HCT116 (cell line): ENCODE data around the gene AKR7A3. TPM values are rescaled to one million over a fixed set of nuclear protein-coding genes. Genes with fewer than 3 reads are reported as not detected.

Source experiments
- ATAC-seq: fragments of 200-7000 bp; cut with Tn5 transposase; 2 replicates; pipeline ENCODE4 v1.9.1; 2020; ENCODE audit warnings: mild to moderate bottlenecking, moderate library complexity
- BruUV-seq: library from RNA; stranded (reverse); fragments of 400-500 nt; replicated peaks from 2 replicates; lab custom pipeline; 2021; lab: Mats Ljungman, UMichigan
- CTCF ChIA-PET: fragments of 300-600 bp; sonication (Branson Sonifier 250); formaldehyde crosslinking; loops from one replicate; lab custom pipeline; 2021; ENCODE audit warnings: antibody characterized with exemption; lab: Charles Lee
- POLR2A ChIA-PET: fragments of 300-600, 350-600 bp; sonication (Branson Sonifier 250); formaldehyde crosslinking; loops from one replicate; lab custom pipeline; 2021; ENCODE audit warnings: antibody characterized with exemption; lab: Charles Lee
- RAD21 ChIA-PET, 2 experiments: fragments of 300-600 bp; sonication (Branson Sonifier 250); formaldehyde crosslinking; loops; one replicate each; lab custom pipeline; 2023; ENCODE audit warnings: low total read pairs in 2 of 2; ENCODE audit not compliant: uncharacterized antibody in 2 of 2, unreplicated experiment in 2 of 2, low non-redundant PET in 1 of 2; lab: Charles Lee
- DNase-seq: peaks from one replicate; pipeline ENCODE4 v3.0.0-alpha.2; 2010; ENCODE audit warnings: low read depth, low spot score
- H2AFZ ChIP-seq: fragments of 200-600 bp; shearing (Covaris generic), sonication (generic); 2 replicates; pipeline ENCODE4 v1.6.1; 2017; ENCODE audit warnings: low read depth, mixed run types, mixed read lengths, antibody characterized with exemption, low read length; ENCODE audit not compliant: poor library complexity, severe bottlenecking
- H3K27ac ChIP-seq: 2 replicates; pipeline ENCODE4 v1.5.1; 2012; ENCODE audit warnings: low read depth, low read length
- H3K27me3 ChIP-seq: fragments of 200-600 bp; sonication (generic); 2 replicates; pipeline ENCODE4 v1.6.1; 2016; ENCODE audit warnings: mixed run types, low read length, mixed read lengths; ENCODE audit not compliant: insufficient read depth
- H3K36me3 ChIP-seq, 2 experiments: fragments of 200-500 bp in 1 of 2; fragments of 200-600 bp in 1 of 2; sonication (Bioruptor generic) in 1 of 2; sonication (generic) in 1 of 2; 2 replicates each; pipeline versions ENCODE4 v1.5.1 to v1.6.1; 2014 to 2016; ENCODE audit warnings: low read length in 2 of 2, inconsistent platforms in 1 of 2, mixed read lengths in 1 of 2, mixed run types in 1 of 2; ENCODE audit not compliant: insufficient read depth in 2 of 2, control insufficient read depth in 1 of 2
- H3K4me1 ChIP-seq, 2 experiments: fragments of 200-600 bp in 1 of 2; sonication (generic) in 1 of 2; 2 replicates each; pipeline versions ENCODE4 v1.5.1 to v1.6.1; 2012 to 2017; ENCODE audit warnings: low read length in 2 of 2, inconsistent platforms in 1 of 2, mild to moderate bottlenecking in 1 of 2, mixed read lengths in 1 of 2, mixed run types in 1 of 2, moderate library complexity in 1 of 2; ENCODE audit not compliant: insufficient read depth in 2 of 2, control insufficient read depth in 1 of 2
- H3K4me2 ChIP-seq: fragments of 200-600 bp; sonication (generic); 2 replicates; pipeline ENCODE4 v1.6.1; 2017; ENCODE audit warnings: mixed run types, low read length, mixed read lengths
- H3K4me3 ChIP-seq, 2 experiments: fragments of 200-600 bp in 1 of 2; sonication (generic) in 1 of 2; replicated peaks in 1 of 2; 2 replicates each; pipeline ENCODE4 v1.5.1; 2011 to 2016; ENCODE audit warnings: low read length in 2 of 2, control low read depth in 1 of 2, low read depth in 1 of 2, mild to moderate bottlenecking in 1 of 2, mixed read lengths in 1 of 2, mixed run types in 1 of 2
- H3K79me2 ChIP-seq: fragments of 200-600 bp; sonication (generic); 2 replicates; pipeline ENCODE4 v1.6.1; 2017; ENCODE audit warnings: mild to moderate bottlenecking, mixed run types, low read length, moderate library complexity, mixed read lengths; ENCODE audit not compliant: insufficient read depth
- H3K9ac ChIP-seq: fragments of 200-600 bp; sonication (generic); 2 replicates; pipeline ENCODE4 v1.6.1; 2016; ENCODE audit warnings: low read length, mixed read lengths
- H3K9me2 ChIP-seq: fragments of 200-600 bp; sonication (generic), shearing (Covaris generic); 2 replicates; pipeline ENCODE4 v1.6.1; 2017; ENCODE audit warnings: mixed run types, mild to moderate bottlenecking, moderate library complexity; ENCODE audit not compliant: insufficient read depth
- H3K9me3 ChIP-seq, 2 experiments: fragments of 200-500 bp in 1 of 2; fragments of 200-600 bp in 1 of 2; sonication (Bioruptor generic) in 1 of 2; sonication (generic) in 1 of 2; 2 replicates each; pipeline ENCODE4 v1.6.1; 2014 to 2017; ENCODE audit warnings: low read length in 2 of 2, mixed read lengths in 2 of 2, inconsistent platforms in 1 of 2, low read depth in 1 of 2, mild to moderate bottlenecking in 1 of 2, mixed run types in 1 of 2, moderate library complexity in 1 of 2; ENCODE audit not compliant: control insufficient read depth in 1 of 2, insufficient read depth in 1 of 2
- H4K20me1 ChIP-seq: fragments of 200-600 bp; sonication (generic), shearing (Covaris generic); 2 replicates; pipeline ENCODE4 v1.6.1; 2017; ENCODE audit warnings: mixed run types, mild to moderate bottlenecking, moderate library complexity; ENCODE audit not compliant: insufficient read depth
- EGR1 ChIP-seq: IDR thresholded peaks from 2 replicates; pipeline ENCODE4 v1.6.1; 2012; ENCODE audit warnings: low read depth
- ELF1 ChIP-seq: IDR thresholded peaks from 2 replicates; pipeline ENCODE4 v1.6.1; 2012; ENCODE audit warnings: low read depth, borderline replicate concordance
- EZH2 ChIP-seq: fragments of 200-600 bp; sonication (generic); IDR thresholded peaks from 2 replicates; pipeline ENCODE4 v1.6.1; 2017; ENCODE audit warnings: antibody characterized with exemption, mixed run types
- EZH2phosphoT487 ChIP-seq: fragments of 200-600 bp; IDR thresholded peaks from 2 replicates; pipeline ENCODE4 v1.6.1; 2018; ENCODE audit warnings: antibody characterized with exemption, borderline replicate concordance
- POLR2A ChIP-seq: IDR thresholded peaks from 2 replicates; pipeline ENCODE4 v1.7.0; 2011; ENCODE audit warnings: borderline replicate concordance; ENCODE audit not compliant: insufficient read depth, insufficient read length; ENCODE audit errors: extremely low read depth
- POLR2AphosphoS5 ChIP-seq: IDR thresholded peaks from 2 replicates; pipeline ENCODE4 v1.6.1; 2011; ENCODE audit warnings: mild to moderate bottlenecking, low read depth, low read length, moderate library complexity
- RAD21 ChIP-seq: IDR thresholded peaks from 2 replicates; pipeline ENCODE4 v1.6.1; 2012; ENCODE audit warnings: low read depth, mild to moderate bottlenecking
- SRF ChIP-seq: IDR thresholded peaks from 2 replicates; pipeline ENCODE4 v1.6.1; 2012; ENCODE audit warnings: low read depth
- TCF7L2 ChIP-seq: IDR thresholded peaks from 2 replicates; pipeline ENCODE4 v1.7.0; 2011; ENCODE audit warnings: borderline replicate concordance, inconsistent platforms; ENCODE audit not compliant: insufficient read depth, insufficient read length; ENCODE audit errors: extremely low read depth
- ZFX ChIP-seq: fragments of 450-650 bp; IDR thresholded peaks from 2 replicates; pipeline ENCODE4 v1.6.1; 2017
- ZNF274 ChIP-seq: fragments of 200-500 bp; sonication (Bioruptor generic); IDR thresholded peaks from 2 replicates; pipeline ENCODE4 v1.6.1; 2014; ENCODE audit warnings: mild to moderate bottlenecking, low read depth, low read length, inconsistent platforms
- intact Hi-C: fragments of 100-400 bp; cut with micrococcal nuclease; formaldehyde crosslinking; loops from 2 replicates; pipeline ENCODE4 v1.10.0; 2022
- total RNA-seq: library from RNA; stranded (reverse); gene quantifications from one replicate; pipeline ENCODE4 v1.2.1, GENCODE V29; 2021; ENCODE audit not compliant: unreplicated experiment
- TF ChIP-seq, protein P1 (sequence below): IDR thresholded peaks from 2 replicates; pipeline ENCODE4 v1.6.1; 2012; ENCODE audit warnings: low read depth
- TF ChIP-seq, protein P2 (sequence below): IDR thresholded peaks from 2 replicates; pipeline ENCODE4 v1.6.1; 2012
- TF ChIP-seq, protein P3 (sequence below): IDR thresholded peaks from 2 replicates; pipeline ENCODE4 v1.6.1; 2012

Gene AKR7A3
- total RNA-seq, 1 experiment from 2014 or later: 1.7 TPM

DNA sequence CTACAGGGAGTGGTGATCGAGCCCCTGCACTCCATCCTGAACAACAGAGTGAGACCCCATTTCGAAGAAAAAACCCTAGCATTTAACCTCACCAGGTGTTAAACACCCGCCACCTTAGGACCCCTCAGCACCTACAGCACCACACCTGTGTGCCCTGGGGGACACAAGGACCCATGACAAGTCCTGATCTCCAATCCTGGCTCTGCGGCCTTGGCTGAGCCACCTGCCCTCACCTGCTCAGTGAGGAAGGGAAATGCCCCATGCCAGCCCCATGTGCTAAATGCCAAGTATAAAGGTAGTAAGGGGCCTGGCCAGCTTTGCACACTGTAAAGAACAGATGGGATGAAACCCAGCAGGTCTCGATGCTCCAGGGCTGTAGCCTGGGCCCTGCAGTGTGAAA is 25.8 kb downstream of the AKR7A3 start:
- Histone ChIP-seq H3K9me3 (no peaks in the 10 kb centered on the region), H3K36me3 (peaks cover 0 to 17% of the 10 kb centered on the region in 2 experiments; a peak in 2 of 4 replicates), H2AFZ (no peak overlapping the region), H3K27me3 (no peaks in the 10 kb centered on the region), H3K79me2 (peaks cover 2% of the 10 kb centered on the region; the same call in 1 of the 2 replicates), H3K9ac (no peak overlapping the region), H3K4me2 (no peak overlapping the region), H3K9me2 (no peaks in the 10 kb centered on the region), H4K20me1 (peaks cover 3% of the 10 kb centered on the region; the same call in 1 of the 2 replicates), H3K4me3 (no peak overlapping the region), H3K27ac (no peak overlapping the region), H3K4me1 (peaks cover 0 to 10% of the 10 kb centered on the region in 2 experiments; a peak in 2 of 4 replicates)
- intact Hi-C loops: no loop called here
- no peak for DNase-seq
- no peak for TF ChIP-seq SRF
- CTCF ChIA-PET: no interaction called here
- POLR2A ChIA-PET: interaction anchor here (2.6 kb wide), 1 partner anchor 11 kb away, joined by 7 read pairs; the partner anchor contains the start of genes EMC1 and MRTO4
- no TSS peak for BruUV-seq
- RAD21 ChIA-PET: no interaction called here
- no peak for ATAC-seq

DNA sequence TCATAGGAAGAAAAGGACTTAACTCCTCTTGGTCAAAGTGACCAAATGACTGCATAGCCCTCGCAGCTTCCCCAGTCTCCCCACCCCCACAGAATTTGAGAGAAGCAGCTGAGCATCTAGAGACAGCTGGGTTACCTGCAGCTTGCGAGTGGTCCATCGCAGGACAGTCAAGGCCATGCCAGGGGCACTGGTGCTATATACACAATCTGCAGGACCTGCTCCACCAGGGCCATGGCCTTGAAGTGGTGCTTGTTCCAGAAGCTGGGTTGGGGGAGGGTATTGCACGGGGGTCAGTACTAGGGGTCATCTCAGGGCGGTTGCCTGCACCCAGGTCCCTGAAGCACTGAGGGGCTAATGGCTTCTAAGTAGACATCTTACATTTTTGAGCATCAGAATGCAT is 26.5 kb downstream of the AKR7A3 start:
- intact Hi-C loops: no loop called here
- no peak overlapping the region for H3K4me2 ChIP-seq

More for the DNA sequence above, 26.5 kb downstream of the AKR7A3 start:
- no peaks in the 10 kb centered on the region for H3K9me2 ChIP-seq
- no peak overlapping the region for H3K4me3 ChIP-seq
- H4K20me1 ChIP-seq: peaks cover 3% of the 10 kb centered on the region; the same call in 1 of the 2 replicates
- no peak for DNase-seq
- CTCF ChIA-PET: no interaction called here
- TF ChIP-seq TCF7L2 (no peak), POLR2AphosphoS5 (no peak), POLR2A (no peak), EZH2phosphoT487 (no peak), ZNF274 (no peak), ZFX (no peak), EGR1 (no peak), RAD21 (no peak), SRF (no peak), EZH2 (no peak), ELF1 (no peak)
- TF ChIP-seq, protein P1, sequence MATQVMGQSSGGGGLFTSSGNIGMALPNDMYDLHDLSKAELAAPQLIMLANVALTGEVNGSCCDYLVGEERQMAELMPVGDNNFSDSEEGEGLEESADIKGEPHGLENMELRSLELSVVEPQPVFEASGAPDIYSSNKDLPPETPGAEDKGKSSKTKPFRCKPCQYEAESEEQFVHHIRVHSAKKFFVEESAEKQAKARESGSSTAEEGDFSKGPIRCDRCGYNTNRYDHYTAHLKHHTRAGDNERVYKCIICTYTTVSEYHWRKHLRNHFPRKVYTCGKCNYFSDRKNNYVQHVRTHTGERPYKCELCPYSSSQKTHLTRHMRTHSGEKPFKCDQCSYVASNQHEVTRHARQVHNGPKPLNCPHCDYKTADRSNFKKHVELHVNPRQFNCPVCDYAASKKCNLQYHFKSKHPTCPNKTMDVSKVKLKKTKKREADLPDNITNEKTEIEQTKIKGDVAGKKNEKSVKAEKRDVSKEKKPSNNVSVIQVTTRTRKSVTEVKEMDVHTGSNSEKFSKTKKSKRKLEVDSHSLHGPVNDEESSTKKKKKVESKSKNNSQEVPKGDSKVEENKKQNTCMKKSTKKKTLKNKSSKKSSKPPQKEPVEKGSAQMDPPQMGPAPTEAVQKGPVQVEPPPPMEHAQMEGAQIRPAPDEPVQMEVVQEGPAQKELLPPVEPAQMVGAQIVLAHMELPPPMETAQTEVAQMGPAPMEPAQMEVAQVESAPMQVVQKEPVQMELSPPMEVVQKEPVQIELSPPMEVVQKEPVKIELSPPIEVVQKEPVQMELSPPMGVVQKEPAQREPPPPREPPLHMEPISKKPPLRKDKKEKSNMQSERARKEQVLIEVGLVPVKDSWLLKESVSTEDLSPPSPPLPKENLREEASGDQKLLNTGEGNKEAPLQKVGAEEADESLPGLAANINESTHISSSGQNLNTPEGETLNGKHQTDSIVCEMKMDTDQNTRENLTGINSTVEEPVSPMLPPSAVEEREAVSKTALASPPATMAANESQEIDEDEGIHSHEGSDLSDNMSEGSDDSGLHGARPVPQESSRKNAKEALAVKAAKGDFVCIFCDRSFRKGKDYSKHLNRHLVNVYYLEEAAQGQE: no peak
- TF ChIP-seq, protein P2, sequence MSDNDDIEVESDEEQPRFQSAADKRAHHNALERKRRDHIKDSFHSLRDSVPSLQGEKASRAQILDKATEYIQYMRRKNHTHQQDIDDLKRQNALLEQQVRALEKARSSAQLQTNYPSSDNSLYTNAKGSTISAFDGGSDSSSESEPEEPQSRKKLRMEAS: no peak
- TF ChIP-seq, protein P3, sequence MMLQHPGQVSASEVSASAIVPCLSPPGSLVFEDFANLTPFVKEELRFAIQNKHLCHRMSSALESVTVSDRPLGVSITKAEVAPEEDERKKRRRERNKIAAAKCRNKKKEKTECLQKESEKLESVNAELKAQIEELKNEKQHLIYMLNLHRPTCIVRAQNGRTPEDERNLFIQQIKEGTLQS: no peak
- TF ChIP-seq, all 23 proteins: peak for 0
- Histone ChIP-seq H3K4me1 (peaks cover 0 to 10% of the 10 kb centered on the region in 2 experiments; a peak in 2 of 4 replicates), H3K27ac (no peak overlapping the region), H2AFZ (no peak overlapping the region), H3K36me3 (peaks cover 2 to 24% of the 10 kb centered on the region in 2 experiments; a peak in 2 of 4 replicates), H3K9ac (no peak overlapping the region), H3K9me3 (no peaks in the 10 kb centered on the region), H3K27me3 (no peaks in the 10 kb centered on the region), H3K79me2 (peaks cover 9% of the 10 kb centered on the region; the same call in 1 of the 2 replicates)
- ChIA-PET POLR2A (interaction anchor here (2.6 kb wide), 1 partner anchor 10 kb away, joined by 7 read pairs; the partner anchor contains the start of genes EMC1 and MRTO4), RAD21 (no interaction called here)
- BruUV-seq: no TSS peak
- ATAC-seq: no peak
